Lower leg skin (tissue), 4 donors: ENCODE results near the gene EIPR1. TPM values are rescaled to one million over a fixed set of nuclear protein-coding genes. Genes with fewer than 3 reads are reported as not detected.

ENCODE experiments used
- DNase-seq, 2 donors: peaks; one replicate each; pipeline ENCODE4 v3.0.0-alpha.2; 2019; ENCODE audit warnings: low spot score in 2 of 2
- H3K4me3 ChIP-seq: fragments of 200-600 bp; sonication (generic); 2 replicates; pipeline ENCODE4 v1.5.1; 2017; ENCODE audit warnings: mild to moderate bottlenecking, low read depth; ENCODE audit not compliant: poor library complexity, severe bottlenecking
- CTCF ChIP-seq, 3 donors: fragments of 450-650 bp; IDR thresholded peaks; one replicate each; pipeline ENCODE4 v1.5.1; 2016; ENCODE audit warnings: antibody characterized with exemption in 3 of 3, mild to moderate bottlenecking in 3 of 3, moderate library complexity in 2 of 3
- POLR2A ChIP-seq, 2 donors: fragments of 450-650 bp; IDR thresholded peaks; one replicate each; pipeline ENCODE4 v1.6.1; 2016 to 2017; ENCODE audit warnings: antibody characterized with exemption in 2 of 2, mild to moderate bottlenecking in 1 of 2, moderate library complexity in 1 of 2
- whole genome bisulfite sequencing, 2 donors: methylation state at CpG; one replicate each; pipeline ENCODE4 v1.1.5; 2018; 5-methylcytosine and 5-hydroxymethylcytosine counted together
- intact Hi-C: fragments of 100-400 bp; cut with DNase I; formaldehyde crosslinking; loops from one replicate; pipeline ENCODE4 v1.15.0; 2023; ENCODE audit warnings: low total_unique reads
- total RNA-seq, 4 donors: library from RNA; depleted of rRNA; stranded (reverse); fragments of >200 nt; gene quantifications; one replicate each; pipeline ENCODE4 v1.1.0, GENCODE V29; 2016

EIPR1 gene
- total RNA-seq, 4 donors from 2014 or later: 11.8 to 44.7 (median 26.9) TPM

GRCh38 chr2:3214065-3214464, 163.6 kb downstream of the EIPR1 start:
- intact Hi-C loops: no loop called here
- WGBS, 2 donors: 72 to 76% methylated on average over 7 of the region's 7 CpGs
- no peak overlapping the region for H3K4me3 ChIP-seq
- no peak for TF ChIP-seq CTCF (IDR thresholded peaks at IDR 0.05)
- TF ChIP-seq POLR2A (IDR thresholded peaks at IDR 0.05): no peak
- DNase-seq: no peak

- 96 to 98% methylated on average over 6 of the region's 6 CpGs for WGBS, 2 donors
- no peak overlapping the region for H3K4me3 ChIP-seq
- DNase-seq: no peak
- intact Hi-C loops: no loop called here
- TF ChIP-seq POLR2A (IDR thresholded peaks at IDR 0.05) (no peak), CTCF (IDR thresholded peaks at IDR 0.05) (no peak)
Measured at GRCh38 chr2:3212984-3213383, 164.6 kb downstream of the EIPR1 start.

GRCh38 chr2:3212061-3212362, 165.6 kb downstream of the EIPR1 start:
- DNase-seq: no peak
- TF ChIP-seq POLR2A (IDR thresholded peaks at IDR 0.05) (no peak), CTCF (IDR thresholded peaks at IDR 0.05) (no peak)
- H3K4me3 ChIP-seq: no peak overlapping the region
- WGBS, 2 donors: 96 to 97% methylated on average over 5 of the region's 5 CpGs
- intact Hi-C loops: no loop called here

GRCh38 chr2:3211256-3212060, 166.2 kb downstream of the EIPR1 start:
- no peak for TF ChIP-seq POLR2A (IDR thresholded peaks at IDR 0.05)
- no peak for DNase-seq
- 89 to 90% methylated on average over 26 of the region's 26 CpGs for whole genome bisulfite sequencing, 2 donors
- intact Hi-C loops: no loop called here
- no peak overlapping the region for H3K4me3 ChIP-seq

- no peak overlapping the region for H3K4me3 ChIP-seq
- WGBS, 2 donors: 82 to 86% methylated on average over 11 of the region's 11 CpGs
- DNase-seq: no peak
- intact Hi-C loops: no loop called here
- TF ChIP-seq CTCF (IDR thresholded peaks at IDR 0.05) (no peak), POLR2A (IDR thresholded peaks at IDR 0.05) (no peak)
Measured at GRCh38 chr2:3210257-3210656, 167.4 kb downstream of the EIPR1 start.

- no peak overlapping the region for H3K4me3 ChIP-seq
- WGBS, 2 donors: 99% methylated on average over 12 of the region's 12 CpGs
- TF ChIP-seq POLR2A (IDR thresholded peaks at IDR 0.05) (no peak), CTCF (IDR thresholded peaks at IDR 0.05) (no peak)
- no peak for DNase-seq
- intact Hi-C loops: no loop called here
Measured at GRCh38 chr2:3209258-3209657, 168.4 kb downstream of the EIPR1 start.
